H7 (cell line): ENCODE measurements around the gene LRRC38. TPM values are rescaled to one million over a fixed set of nuclear protein-coding genes. Genes with fewer than 3 reads are reported as not detected.
"Not testable (repeated sequence)": the region's sequence is repeated elsewhere in the genome, so short reads cannot be mapped to it uniquely, and the experiment has no call there.

Experiments used
- DNase-seq: peaks from one replicate; pipeline ENCODE4 v3.0.0; 2012
- H3K27me3 ChIP-seq: 2 replicates; pipeline ENCODE4 v1.6.0; 2011; ENCODE audit warnings: mild to moderate bottlenecking, low read length; ENCODE audit not compliant: control insufficient read depth, insufficient read depth
- H3K36me3 ChIP-seq: replicated peaks from 2 replicates; pipeline ENCODE4 v1.5.1; 2011; ENCODE audit warnings: low read length; ENCODE audit not compliant: control insufficient read depth, insufficient read depth
- H3K4me3 ChIP-seq: 2 replicates; pipeline ENCODE4 v1.5.1; 2011; ENCODE audit warnings: low read depth, mild to moderate bottlenecking, control low read depth, low read length, moderate library complexity; ENCODE audit not compliant: insufficient read depth
- total RNA-seq: library from RNA; depleted of rRNA; stranded (reverse); fragments of >200 nt; shearing (Covaris generic); gene quantifications from 2 replicates; pipeline ENCODE4 v1.2.3, GENCODE V29; 2014; rRNA removed

Gene LRRC38, protein sequence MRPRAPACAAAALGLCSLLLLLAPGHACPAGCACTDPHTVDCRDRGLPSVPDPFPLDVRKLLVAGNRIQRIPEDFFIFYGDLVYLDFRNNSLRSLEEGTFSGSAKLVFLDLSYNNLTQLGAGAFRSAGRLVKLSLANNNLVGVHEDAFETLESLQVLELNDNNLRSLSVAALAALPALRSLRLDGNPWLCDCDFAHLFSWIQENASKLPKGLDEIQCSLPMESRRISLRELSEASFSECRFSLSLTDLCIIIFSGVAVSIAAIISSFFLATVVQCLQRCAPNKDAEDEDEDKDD
- 0.28 TPM in 1 of 2 replicates, not detected in the other for total RNA-seq

DNA sequence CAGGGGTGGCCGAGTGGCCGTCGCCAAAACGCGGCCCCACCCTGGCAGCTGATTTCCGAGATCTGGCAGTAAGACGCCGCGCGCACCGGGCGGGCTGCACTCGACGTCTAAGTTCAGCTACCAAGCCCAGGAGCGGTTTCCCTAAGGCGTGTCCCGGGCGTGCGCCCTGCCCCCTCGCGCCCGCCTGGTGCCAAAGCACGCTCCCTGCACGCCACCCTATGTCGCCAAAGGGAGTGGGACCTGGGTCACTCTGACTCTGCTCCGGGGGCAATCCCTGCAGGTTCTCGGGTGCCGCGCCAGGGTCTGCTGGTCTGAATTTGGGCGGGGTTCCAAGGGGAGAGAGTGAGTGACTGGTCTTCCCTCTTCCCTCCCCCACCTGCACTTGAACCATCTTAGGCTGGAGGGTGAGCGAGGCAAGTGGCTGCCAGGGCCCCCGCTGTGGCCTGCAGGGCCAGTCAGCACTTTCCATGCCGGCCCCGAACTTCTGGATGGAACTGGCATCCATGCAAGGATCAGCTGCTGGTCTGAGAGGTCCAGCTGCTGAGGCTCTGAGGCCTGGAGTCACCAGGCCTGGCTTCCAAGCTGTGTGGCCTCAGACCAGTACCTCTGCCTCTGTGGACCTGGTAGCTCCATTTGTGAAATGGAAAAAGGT lies at the start of gene LRRC38:
LRRC38 (minus strand) TSS at position 109 of the 652 bp plus-strand sequence. CDS start 410 bp downstream, outside the sequence.
- DNase-seq, result peak; percentile 80
- Histone ChIP-seq H3K27me3 (peaks cover 78% of the 10 kb centered on the region), H3K4me3 (peak within 1 kb of the TSS; percentile 53), H3K36me3 (no peaks in the 10 kb centered on the region)

DNA sequence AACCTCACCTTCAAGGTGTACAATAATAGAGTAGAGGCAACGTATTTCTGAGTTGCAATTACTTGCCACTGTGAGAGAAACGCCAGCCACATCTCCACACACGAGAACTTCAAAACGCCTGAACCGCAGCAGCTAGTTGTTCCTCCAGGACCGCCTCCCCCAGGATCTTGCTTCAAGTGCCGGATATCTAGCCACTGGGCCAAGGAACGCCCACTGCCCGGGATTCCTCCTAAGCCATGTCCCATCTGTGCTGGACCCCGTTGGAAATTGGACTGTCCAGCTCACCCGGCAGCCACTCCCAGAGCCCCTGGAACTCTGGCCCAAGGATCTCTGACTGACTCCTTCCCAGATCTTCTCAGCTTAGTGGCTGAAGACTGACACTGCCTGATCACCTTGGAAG lies 49.2 kb upstream of the LRRC38 start:
- H3K4me3 ChIP-seq, H3K27me3 ChIP-seq, H3K36me3 ChIP-seq, DNase-seq: not testable (repeated sequence)

DNA sequence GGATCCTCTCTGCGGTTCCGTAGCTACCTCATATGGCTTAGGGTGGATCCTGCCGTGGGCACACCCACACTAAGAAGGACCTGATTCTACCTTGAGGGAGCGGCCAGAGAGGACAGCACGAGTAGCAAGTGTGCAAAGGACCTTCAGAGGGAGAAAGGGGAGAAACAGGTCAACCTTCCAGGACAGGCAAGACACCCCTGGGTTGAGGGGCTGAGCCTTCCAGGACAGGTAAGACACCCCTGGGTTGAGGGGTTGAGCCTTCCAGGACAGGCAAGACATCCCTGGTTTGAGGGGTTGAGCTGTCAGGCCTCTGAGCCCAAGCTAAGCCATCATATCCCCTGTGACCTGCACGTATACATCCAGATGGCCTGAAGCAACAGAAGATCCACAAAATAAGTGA lies 46.7 kb upstream of the LRRC38 start:
- no peaks in the 10 kb centered on the region; the same call in 1 of the 2 replicates for H3K27me3 ChIP-seq
- H3K36me3 ChIP-seq, result no peaks in the 10 kb centered on the region
- no peak overlapping the region for H3K4me3 ChIP-seq
- DNase-seq, result no peak

DNA sequence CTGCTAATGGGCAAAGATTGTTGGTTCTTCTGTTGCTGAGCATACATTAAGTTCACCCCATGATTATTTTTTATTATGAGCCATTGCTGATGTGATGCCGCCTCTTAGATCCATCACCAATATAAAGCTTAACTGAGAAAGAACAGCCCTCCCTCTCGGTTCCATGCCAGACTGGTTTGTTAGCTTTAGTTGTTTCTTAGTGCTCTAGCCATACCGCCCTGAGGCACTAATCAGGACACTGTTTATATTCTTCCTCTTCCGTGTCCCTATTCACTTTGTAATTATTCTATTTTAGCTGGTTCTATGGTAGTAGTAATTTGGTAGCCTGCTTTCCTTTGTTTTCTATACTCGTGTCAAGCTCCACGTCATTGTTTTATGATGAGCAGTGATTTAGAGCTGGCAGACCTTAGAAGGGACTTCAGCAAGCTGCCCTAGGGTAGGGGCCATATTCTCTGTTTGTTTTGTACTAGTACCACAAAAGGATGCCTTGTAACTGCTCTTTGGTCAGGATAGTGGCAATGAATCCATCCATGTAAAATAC lies 42.5 kb upstream of the LRRC38 start:
- no peaks in the 10 kb centered on the region for H3K36me3 ChIP-seq
- no peak for DNase-seq
- no peak overlapping the region for H3K4me3 ChIP-seq
- H3K27me3 ChIP-seq, result no peaks in the 10 kb centered on the region

DNA sequence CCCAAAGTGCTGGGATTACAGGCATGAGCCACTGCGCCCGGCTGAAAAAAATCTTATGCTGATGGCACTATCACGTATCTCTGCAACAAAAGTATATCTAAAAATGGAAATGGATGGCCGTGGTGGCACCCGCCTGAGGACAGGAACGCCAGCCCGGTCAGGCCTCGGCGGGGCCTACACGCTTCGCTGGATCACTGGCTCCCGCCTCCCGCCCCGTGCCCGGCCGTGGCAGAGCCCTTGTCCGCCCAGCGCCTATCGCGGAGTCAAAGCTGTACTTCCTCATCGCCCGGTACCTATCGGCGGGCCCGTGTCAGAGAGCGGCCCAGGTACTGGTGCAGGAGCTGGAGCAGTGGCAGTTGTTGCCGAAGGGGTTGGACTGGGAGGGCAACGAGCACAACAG lies 41.0 kb upstream of the LRRC38 start:
- DNase-seq, result no peak
- Histone ChIP-seq H3K4me3 (no peak overlapping the region), H3K27me3 (no peaks in the 10 kb centered on the region), H3K36me3 (no peaks in the 10 kb centered on the region)

DNA sequence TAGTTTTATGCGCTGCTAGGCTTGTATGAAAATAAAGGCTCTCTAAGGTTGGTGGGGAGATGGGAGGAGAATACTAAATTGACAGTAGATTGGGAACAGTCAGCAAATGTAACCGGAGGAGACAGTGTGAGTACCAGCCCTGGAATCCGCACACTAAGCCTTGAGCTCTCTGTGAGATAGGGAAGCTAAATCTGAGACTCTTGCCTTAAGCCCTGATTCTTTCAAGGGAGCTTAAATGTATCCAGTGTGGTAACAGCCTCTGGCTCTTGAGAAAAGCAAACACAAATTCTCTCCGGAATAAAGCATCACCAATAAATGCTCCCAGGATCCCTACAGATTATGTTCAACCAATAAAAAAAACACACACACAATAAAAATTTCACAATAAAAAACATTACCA lies 36.9 kb upstream of the LRRC38 start:
- H3K4me3 ChIP-seq, result no peak overlapping the region

DNA sequence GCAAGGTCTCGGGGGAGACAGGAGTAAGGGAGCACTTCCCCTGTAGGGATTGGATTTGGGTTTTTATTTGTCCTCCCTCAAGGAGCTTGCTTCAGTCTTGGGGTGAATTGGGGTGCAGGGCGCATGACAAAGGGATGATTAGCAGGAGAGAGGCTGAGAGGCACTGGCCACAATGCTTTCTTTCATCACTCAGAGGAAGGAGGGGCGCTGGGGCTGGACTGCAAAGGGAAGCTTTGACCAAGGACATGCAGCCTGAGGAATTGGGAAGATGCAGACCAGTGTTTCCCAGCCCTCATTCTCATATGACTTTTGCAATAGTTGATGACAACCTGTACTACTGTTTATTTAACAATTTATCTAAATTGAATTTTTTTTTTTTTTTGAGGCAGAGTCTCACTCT lies 35.7 kb upstream of the LRRC38 start:
- Histone ChIP-seq H3K27me3 (no peaks in the 10 kb centered on the region; the same call in 1 of the 2 replicates), H3K4me3 (no peak overlapping the region), H3K36me3 (no peaks in the 10 kb centered on the region)
- DNase-seq, result no peak

More for the DNA sequence above, 36.9 kb upstream of the LRRC38 start:
- H3K36me3 ChIP-seq, result no peaks in the 10 kb centered on the region
- H3K27me3 ChIP-seq, result no peaks in the 10 kb centered on the region; the same call in 1 of the 2 replicates
- DNase-seq, result no peak

DNA sequence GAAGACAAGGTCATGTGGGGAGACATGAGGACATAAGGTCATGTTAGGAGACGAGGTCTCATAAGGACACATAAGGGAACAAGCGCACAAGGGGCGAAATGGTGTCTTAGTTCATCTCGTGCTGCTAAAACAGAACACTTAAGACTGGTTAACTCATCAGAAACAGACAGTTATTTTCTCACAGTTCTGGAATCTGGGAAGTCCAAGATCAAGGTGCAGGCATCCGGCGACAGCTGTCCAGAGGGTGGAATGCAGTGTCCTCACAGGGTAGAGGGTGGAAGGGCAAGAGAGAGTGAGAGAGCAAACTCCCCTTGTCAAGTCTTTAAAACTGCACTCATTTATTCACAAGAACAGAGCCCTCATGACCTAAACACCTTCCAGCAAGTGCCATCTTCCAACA lies 35.2 kb upstream of the LRRC38 start:
- DNase-seq, result no peak

DNA sequence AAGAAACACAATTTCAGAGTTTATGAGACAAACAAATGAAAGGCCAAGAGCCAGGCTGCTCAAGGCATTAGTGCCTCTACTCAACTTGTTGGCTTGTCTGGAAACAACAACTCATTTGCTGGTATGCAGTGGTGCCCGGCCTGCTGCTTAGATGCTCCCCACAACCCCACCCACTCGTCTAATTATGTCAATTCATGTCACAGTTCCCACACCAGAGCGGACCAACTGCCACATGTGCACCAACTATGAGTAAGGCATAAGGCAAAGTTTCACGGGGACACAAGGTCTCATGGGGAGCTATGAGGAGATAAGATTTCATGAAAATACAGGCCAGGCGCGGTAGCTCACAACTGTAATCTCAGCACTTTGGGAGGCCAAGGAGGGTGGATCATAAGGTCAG lies 34.5 kb upstream of the LRRC38 start:
- no peak for DNase-seq
- no peaks in the 10 kb centered on the region; the same call in 1 of the 2 replicates for H3K27me3 ChIP-seq
- H3K4me3 ChIP-seq, result no peak overlapping the region
- no peaks in the 10 kb centered on the region for H3K36me3 ChIP-seq

More for the DNA sequence above, 35.2 kb upstream of the LRRC38 start:
- no peaks in the 10 kb centered on the region; the same call in 1 of the 2 replicates for H3K27me3 ChIP-seq
- H3K4me3 ChIP-seq, result no peak overlapping the region
- no peaks in the 10 kb centered on the region for H3K36me3 ChIP-seq

DNA sequence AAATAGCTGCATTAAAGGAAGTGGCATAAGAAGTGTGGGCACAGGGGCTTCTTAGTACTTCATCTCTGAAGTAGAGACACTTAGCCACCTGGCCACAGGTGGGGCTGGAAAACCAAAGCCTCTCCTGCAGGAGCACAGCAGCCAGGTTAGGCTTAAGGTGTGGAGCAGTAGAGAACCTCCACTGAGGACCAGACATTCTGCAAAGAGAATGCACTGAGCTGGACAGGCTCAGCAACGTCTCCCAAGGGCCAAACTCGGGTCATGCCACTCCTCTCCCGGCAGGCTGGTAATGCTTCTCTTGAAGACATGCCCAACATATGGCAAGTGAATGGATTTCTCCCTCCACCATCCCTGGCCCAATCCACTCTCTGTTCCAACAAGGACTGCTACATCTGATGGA lies 33.0 kb upstream of the LRRC38 start:
- DNase-seq, result no peak
- H3K36me3 ChIP-seq, result no peaks in the 10 kb centered on the region
- H3K4me3 ChIP-seq, result no peak overlapping the region
- no peaks in the 10 kb centered on the region; the same call in 1 of the 2 replicates for H3K27me3 ChIP-seq

DNA sequence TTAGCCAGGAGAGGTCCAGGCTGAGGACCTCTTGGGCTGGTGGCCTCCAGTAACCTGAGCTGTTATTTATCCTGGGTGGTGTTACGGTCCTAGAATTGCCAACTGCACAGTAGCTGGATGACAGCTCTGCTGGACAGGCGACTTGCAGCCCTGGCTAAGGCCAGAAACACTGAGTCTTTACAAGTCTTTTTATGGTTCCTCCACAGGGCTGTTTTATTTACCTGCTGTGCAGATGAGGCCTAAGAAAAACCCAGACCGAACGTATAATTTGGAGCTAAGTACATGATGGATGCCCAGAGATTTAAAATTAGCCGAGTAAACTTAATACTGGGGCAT lies 30.4 kb upstream of the LRRC38 start:
- DNase-seq, result no peak
- no peak overlapping the region for H3K4me3 ChIP-seq
- no peaks in the 10 kb centered on the region; the same call in 1 of the 2 replicates for H3K27me3 ChIP-seq
- no peaks in the 10 kb centered on the region for H3K36me3 ChIP-seq

DNA sequence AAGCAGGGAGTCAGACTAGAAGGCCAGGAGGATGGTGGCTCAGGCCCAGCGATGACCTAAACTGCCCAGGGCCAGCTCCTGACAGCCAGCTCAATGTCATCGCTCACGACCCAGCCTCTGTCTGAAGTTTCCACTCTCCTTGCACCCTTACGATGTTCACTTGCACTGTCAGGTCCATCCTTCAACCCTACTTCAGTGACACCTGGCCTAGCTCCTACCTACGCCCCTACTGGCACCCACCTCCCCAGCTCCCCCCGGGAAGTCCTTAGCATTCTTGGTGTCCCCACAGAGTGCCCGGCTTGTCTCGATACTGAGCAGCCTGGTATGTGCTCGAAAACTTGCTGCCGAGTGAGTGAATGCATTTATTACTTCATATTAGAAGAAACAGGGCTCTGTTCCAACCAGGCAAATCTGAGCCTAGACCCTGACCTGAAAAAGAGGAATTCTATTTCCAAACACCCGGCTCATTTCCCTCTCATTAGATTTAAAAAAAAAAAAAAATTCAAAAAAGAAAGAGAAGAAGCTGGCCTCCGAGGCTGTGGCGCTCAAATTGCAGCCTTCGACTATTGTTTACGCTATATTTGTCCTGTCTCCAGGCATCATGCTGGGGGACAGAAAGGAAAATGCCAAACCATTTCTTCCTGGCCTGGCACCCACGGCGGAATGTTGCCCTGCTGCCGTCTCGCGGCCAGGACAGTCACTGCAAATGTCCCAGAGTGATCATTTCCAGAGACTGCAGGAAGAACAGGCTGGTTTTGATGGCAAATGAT lies 29.8 kb upstream of the LRRC38 start:
- Histone ChIP-seq H3K36me3 (no peaks in the 10 kb centered on the region), H3K27me3 (no peaks in the 10 kb centered on the region; the same call in 1 of the 2 replicates), H3K4me3 (no peak overlapping the region)
- peak; percentile 65 for DNase-seq

DNA sequence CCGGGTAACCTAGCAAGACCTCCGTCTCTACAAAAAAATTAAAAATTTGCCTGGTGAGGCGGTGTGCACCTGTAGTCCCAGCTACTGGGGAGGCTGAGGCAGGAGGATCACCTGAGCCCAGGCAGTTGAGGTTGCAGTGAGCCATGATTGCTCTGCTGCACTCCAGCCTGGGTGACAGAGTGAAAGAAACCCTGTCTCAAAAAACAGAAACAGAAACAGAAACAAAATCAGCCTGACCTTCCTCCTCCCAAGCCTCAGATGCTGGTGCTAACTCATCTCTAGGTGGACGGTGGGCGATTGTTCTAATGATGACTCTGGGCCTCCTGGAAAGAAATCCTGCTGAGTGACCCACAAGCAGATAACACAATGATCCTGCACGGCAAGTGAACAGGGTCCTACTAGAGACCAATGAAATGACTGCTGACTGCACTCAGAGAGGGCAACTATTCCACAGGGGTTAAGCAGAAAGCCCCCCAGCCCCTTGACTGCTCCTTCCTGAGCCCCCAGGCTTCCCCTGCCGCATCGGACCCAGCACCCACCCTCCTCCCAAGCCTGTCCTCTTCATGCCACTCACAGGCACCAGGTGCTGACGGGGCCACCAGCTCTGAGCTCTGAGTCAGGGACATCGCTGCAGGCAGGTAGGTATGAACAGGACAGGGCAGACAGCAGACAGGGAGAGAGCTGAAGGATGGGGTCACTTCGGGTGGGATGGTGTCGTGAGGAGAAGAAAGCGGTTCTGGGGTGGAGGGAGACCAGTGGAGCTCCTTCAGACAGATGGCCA lies 27.8 kb upstream of the LRRC38 start:
- no peaks in the 10 kb centered on the region for H3K36me3 ChIP-seq
- H3K4me3 ChIP-seq, result no peak overlapping the region
- H3K27me3 ChIP-seq, result no peaks in the 10 kb centered on the region
- no peak for DNase-seq

DNA sequence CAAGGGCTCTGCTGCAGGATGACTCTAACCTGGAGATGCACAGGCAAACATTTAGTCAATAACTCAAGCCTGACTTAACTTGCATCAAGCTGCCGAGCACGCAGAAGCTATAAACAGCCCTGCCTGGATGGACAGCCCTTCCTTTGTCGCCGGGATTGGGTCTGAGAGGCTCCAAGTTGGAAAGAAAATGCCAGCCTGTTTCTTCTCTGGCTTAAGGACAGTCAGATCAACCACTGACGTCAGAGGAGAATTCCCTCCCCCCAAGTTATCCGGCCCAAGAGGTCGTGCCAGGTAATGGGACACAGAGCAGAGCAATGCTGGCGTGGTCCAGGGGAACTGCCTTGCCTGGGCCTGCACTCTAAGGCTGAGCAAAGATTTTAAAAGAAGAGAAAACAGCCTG lies 27.1 kb upstream of the LRRC38 start:
- DNase-seq, result no peak
- Histone ChIP-seq H3K4me3 (no peak overlapping the region), H3K27me3 (no peaks in the 10 kb centered on the region), H3K36me3 (no peaks in the 10 kb centered on the region)
